A673 (cell line): ENCODE data around the gene TMEM178A.

Experiments used
- EZH2 ChIP-seq: fragments of 200-600 bp; sonication (generic); IDR thresholded peaks from 2 replicates; pipeline ENCODE4 v1.6.1; 2017; ENCODE audit warnings: borderline replicate concordance, low read depth, mild to moderate bottlenecking, mixed read lengths, antibody characterized with exemption, low read length; ENCODE audit not compliant: poor library complexity, severe bottlenecking
- TF ChIP-seq, protein P1 (sequence below): fragments of 300-800, 200-600 bp; sonication (generic); conservative IDR thresholded peaks from 2 replicates; pipeline ENCODE4 v1.5.1; 2017; ENCODE audit warnings: low read depth, mild to moderate bottlenecking, antibody characterized with exemption, low read length, moderate library complexity, mixed read lengths

GRCh38 chr2:39645826-39646225, 19.9 kb upstream of the TMEM178A start:
- TF ChIP-seq, protein P1, sequence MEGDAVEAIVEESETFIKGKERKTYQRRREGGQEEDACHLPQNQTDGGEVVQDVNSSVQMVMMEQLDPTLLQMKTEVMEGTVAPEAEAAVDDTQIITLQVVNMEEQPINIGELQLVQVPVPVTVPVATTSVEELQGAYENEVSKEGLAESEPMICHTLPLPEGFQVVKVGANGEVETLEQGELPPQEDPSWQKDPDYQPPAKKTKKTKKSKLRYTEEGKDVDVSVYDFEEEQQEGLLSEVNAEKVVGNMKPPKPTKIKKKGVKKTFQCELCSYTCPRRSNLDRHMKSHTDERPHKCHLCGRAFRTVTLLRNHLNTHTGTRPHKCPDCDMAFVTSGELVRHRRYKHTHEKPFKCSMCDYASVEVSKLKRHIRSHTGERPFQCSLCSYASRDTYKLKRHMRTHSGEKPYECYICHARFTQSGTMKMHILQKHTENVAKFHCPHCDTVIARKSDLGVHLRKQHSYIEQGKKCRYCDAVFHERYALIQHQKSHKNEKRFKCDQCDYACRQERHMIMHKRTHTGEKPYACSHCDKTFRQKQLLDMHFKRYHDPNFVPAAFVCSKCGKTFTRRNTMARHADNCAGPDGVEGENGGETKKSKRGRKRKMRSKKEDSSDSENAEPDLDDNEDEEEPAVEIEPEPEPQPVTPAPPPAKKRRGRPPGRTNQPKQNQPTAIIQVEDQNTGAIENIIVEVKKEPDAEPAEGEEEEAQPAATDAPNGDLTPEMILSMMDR: no peak
- no peak for TF ChIP-seq EZH2
